ENCODE results near the gene AGAP9.
"Not testable (repeated sequence)": the region's sequence is repeated elsewhere in the genome, so short reads cannot be mapped to it uniquely, and the experiment has no call there.

Gene AGAP9

DNA sequence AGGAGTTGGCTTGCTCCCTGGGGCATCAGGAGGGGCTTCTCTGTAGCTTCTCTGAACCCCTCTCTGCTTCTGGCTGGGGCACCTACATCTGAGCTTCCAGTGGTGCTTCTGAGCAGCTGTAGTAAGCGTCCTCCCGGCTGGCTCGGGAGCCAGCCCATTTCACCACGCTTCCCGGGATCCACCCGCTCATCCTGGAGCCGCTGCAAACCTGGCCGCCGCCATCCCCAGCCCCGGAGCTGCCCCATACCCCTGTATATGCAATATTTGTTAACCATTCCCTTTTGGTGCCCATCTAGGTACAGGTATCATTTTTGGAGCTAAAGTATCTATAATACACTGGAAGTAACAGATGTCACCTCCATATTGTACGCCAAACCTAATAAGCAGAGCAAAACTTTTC lies 38.7 kb downstream of the AGAP9 start:
- not testable (repeated sequence) for DNase-seq

- not testable (repeated sequence) for DNase-seq
Observed at GRCh38 chr10:47483923-47484322, 39.5 kb downstream of the AGAP9 start, which contains the start of gene ANXA8. ANXA8 (minus strand) TSS chr10:47484115; CDS start chr10:47483933, 182 bp downstream.

DNA sequence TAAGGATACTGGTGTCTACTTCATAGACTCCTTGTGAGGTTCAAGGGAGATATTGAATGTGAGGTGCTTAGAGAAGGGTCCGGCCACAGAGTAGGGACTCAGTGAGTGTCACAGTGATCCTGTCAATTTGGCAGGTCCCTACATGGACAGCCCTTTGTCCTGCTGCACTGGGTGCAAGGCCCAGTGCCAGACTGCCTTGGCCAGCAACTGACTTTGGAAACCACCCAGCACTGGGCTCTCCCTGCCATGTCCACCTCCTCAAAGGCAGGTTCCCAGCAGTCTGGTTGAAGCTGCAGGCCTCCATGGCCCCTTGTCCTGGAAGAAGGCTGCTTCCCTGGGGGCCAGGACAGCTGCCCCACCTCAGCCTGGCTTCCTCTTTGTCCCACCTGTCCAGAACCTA lies 41.1 kb downstream of the AGAP9 start:
- not testable (repeated sequence) for DNase-seq

- DNase-seq, result not testable (repeated sequence)
Observed at GRCh38 chr10:47481768-47482181, 41.7 kb downstream of the AGAP9 start.

GRCh38 chr10:47481182-47481766 lies 42.2 kb downstream of the AGAP9 start:
- DNase-seq, result not testable (repeated sequence)

- not testable (repeated sequence) for DNase-seq
Observed at GRCh38 chr10:47480133-47480532, 43.3 kb downstream of the AGAP9 start.

GRCh38 chr10:47478114-47478513 lies 45.3 kb downstream of the AGAP9 start:
- not testable (repeated sequence) for DNase-seq

DNA sequence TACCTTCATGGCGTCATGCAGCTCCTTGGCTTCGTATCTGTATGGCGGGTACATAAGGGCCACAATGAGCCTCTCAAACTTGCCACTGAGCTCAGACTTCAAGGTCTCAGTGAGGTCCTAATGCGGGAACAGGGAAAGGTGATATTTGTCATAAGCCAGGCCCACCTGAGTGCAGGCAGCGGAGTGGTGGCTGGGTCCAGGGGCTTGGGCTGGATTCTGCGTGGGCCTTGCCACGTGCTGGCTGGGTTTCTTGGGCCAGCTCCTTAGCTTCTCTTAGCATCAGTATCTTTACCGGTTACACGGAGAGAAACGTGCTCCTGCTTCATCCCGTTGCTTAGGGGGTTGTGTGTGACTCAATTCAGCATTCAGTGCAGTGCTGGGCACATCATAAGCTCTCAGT lies 46.4 kb downstream of the AGAP9 start:
- DNase-seq, result not testable (repeated sequence)

DNA sequence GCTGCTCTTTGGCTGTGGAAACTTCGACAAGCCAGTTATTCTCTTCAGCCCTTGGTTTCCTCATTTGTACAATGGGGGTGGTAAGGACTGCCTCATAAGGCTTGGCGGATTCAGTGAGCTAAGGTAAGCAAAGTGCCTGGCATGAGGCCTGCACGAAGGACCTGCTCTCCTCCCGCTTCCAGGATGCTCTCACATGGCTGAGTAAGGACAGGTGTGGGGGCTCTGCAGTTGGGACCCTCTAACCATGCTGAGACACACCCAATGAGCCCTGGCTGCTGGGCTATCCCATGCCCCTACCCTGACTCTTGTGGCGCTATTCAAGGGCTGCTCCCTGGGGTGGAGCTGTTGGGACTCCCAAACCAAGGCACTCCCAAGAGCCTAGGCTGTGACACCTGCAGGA lies 48.3 kb downstream of the AGAP9 start:
- DNase-seq, result not testable (repeated sequence)

DNA sequence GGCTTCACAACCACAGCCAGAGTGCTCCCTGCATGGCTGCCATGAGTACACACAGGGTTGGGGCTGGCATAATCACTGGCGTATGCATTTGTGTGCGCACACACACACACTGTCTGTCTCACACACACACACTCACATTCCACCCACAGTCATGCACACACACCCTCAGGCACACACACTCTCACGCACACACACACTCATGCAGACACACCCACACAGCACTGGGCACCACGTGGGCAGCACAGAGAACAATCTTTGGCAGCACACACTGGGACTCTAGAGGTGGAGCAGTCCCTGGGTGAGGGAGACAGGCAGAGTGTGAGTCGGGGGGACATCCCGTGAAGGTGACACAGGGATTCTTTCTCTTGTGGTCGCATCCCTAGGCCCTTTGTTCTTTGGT lies 49.9 kb downstream of the AGAP9 start:
- DNase-seq, result not testable (repeated sequence)

- DNase-seq, result not testable (repeated sequence)
Observed at GRCh38 chr10:47472647-47473046, 50.8 kb downstream of the AGAP9 start.

GRCh38 chr10:47472072-47472471 lies 51.4 kb downstream of the AGAP9 start:
- not testable (repeated sequence) for DNase-seq

DNA sequence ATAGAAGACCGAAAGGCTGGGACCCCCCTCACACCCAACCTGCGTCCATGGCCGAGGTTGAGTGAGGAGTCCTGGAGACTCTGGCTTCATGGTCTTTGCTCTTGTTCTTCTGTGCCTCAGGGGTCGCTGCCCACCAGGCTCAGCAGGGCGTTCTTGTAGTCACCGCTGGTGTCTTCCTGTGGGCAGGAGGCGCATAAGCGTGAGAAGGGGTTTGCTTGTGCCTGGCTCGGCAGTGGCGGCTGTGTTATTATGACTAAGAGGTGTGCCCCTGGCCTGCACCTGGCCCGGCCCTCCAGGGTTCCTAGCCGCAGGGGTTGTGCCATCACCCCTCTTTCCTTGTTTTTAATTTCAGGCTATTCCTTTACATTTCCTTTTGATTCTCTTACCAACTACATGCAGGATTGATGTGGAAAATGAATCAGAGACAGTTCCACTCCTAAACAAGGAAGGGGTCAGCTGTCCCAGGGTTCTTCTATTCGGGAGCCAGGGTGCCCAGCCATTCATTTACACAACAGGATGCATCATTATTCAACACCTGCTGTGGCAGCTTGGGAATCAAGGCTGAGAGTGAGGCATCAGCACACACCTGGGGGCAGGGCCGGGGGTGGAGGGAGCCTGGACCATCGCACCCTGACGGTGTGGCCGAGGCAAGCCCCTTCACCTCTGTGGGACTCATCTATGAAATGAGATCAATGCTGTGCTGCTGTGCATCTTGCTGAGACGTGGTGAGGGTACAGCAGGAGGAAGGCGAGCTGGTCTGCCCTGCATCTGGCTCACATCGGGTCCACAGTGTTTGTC lies 54.5 kb downstream of the AGAP9 start:
- DNase-seq, result not testable (repeated sequence)

DNA sequence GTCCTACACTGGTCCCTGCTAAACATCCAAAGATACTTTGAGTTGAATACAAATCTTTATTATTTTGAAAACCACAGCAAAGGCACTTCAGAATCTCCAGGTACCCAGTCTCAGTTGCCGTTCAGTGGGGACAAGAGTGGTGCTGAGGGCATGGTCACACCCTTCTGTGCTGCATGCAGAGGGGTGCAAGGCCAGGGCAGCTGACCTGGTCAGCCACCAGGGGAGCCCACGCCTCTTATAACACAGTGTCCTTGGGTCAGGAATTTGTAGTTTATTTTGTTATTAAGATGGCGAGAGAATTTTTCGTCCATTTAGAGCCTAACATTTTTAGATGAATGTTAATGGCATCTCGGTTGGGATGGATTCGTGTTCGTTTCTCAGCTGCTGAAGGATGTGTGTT lies 55.5 kb downstream of the AGAP9 start:
- DNase-seq, result not testable (repeated sequence)

GRCh38 chr10:47467458-47467857 lies 56.0 kb downstream of the AGAP9 start:
- not testable (repeated sequence) for DNase-seq

DNA sequence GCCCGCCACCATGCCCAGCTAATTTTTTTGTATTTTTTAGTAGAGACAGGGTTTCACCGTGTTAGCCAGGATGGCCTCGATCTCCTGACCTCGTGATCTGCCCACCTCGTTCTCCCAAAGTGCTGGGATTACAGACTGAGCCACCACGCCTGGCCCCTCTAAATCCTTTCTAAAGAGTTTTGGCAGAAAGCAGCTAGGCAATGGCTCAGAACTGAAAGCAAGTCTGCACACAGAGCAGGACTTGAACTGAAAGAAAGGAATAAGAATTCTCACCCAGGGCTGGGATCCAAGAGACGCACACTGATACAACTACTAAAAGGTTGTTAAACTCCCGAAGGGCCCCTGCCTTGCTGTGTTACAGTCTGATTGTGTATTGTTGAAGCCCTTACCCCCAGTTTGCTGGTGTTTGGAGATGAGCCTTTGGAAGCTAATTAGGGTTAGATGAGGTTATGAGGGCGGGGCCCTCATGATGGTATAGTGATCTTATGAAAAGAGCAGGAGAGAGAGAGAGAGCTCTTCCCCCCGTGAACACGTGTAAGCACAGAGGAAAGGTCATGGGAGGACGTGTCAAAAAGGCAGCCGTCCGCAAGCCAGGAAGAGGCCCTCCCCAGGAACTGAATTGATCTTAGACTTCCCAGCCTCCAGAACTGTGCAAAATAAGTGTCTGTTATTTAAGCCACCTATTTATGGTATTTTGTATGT lies 58.1 kb downstream of the AGAP9 start:
- DNase-seq, result not testable (repeated sequence)

- DNase-seq, result not testable (repeated sequence)
Observed at GRCh38 chr10:47462577-47463358, 60.7 kb downstream of the AGAP9 start.

GRCh38 chr10:47461261-47461687 lies 62.2 kb downstream of the AGAP9 start:
- peak in 1 of 2 experiments; percentile 18 for DNase-seq

DNA sequence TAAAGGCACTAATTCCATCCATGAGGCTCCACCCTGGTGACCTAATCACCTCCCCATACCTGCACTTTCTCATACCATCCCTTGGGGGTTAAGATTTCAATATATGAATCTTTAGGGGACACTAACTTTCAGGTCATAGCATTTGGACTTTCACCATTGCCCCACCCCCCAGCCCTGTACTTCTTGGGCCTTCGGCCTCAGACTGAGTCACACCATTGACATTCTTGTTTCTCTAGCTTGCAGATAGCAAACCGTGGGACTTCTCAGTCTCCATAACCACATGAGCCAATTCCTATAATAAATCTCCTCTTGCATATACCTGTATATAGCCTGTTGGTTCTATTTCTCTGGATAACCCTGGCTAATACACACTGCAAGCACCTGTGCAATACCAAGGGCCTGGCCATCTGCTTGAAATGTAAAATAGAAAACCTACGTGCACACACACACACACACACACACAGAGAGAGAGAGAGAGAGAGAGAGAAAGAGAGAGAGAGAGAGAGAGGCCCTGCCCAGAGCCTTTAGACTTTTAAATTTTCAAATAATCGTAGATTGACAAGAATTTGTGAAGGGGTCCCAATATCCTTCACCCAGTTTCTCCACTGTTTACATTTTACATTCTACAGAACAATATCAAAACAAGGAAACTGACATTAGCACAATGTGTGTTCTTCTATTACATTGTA lies 64.8 kb downstream of the AGAP9 start:
- DNase-seq, result no peak

GRCh38 chr10:47457826-47458225 lies 65.6 kb downstream of the AGAP9 start:
- DNase-seq, result no peak

GRCh38 chr10:47457528-47457820 lies 66.0 kb downstream of the AGAP9 start:
- no peak for DNase-seq
